Fibroblast of skin of left quadriceps (primary cell): ENCODE measurements around the gene IL12RB1.
"Not testable (repeated sequence)": the region's sequence is repeated elsewhere in the genome, so short reads cannot be mapped to it uniquely, and the experiment has no call there.

Experiments used
- DNase-seq, 2 experiments: peaks; one replicate each; pipeline ENCODE4 v3.0.0-alpha.2; 2013; ENCODE audit warnings: low read depth in 2 of 2

Gene IL12RB1

GRCh38 chr19:18089726-18090125 lies 3.0 kb upstream of the IL12RB1 start:
- no peak for DNase-seq

- DNase-seq: not testable (repeated sequence)
Observed at GRCh38 chr19:18089096-18089541, 2.4 kb upstream of the IL12RB1 start.

- DNase-seq: no peak
Observed at GRCh38 chr19:18085702-18086457, 854 bp downstream of the IL12RB1 start.

- DNase-seq: no peak
Observed at GRCh38 chr19:18083929-18084684, 2.6 kb downstream of the IL12RB1 start.

- no peak for DNase-seq
Observed at GRCh38 chr19:18074192-18074591, 12.5 kb downstream of the IL12RB1 start.

- no peak for DNase-seq
Observed at GRCh38 chr19:18073197-18073596, 13.5 kb downstream of the IL12RB1 start.

- no peak for DNase-seq
Observed at GRCh38 chr19:18072335-18072734, 14.4 kb downstream of the IL12RB1 start.

GRCh38 chr19:18070181-18070580 lies 16.6 kb downstream of the IL12RB1 start:
- DNase-seq: no peak

- no peak for DNase-seq
Observed at GRCh38 chr19:18069383-18069782, 17.4 kb downstream of the IL12RB1 start.

GRCh38 chr19:18068395-18068794 lies 18.3 kb downstream of the IL12RB1 start:
- no peak for DNase-seq

- no peak for DNase-seq
Observed at GRCh38 chr19:18065173-18065495, 21.6 kb downstream of the IL12RB1 start.

GRCh38 chr19:18063463-18063862 lies 23.3 kb downstream of the IL12RB1 start:
- no peak for DNase-seq

GRCh38 chr19:18062028-18062427 lies 24.7 kb downstream of the IL12RB1 start:
- DNase-seq: no peak

GRCh38 chr19:18060472-18060871 lies 26.3 kb downstream of the IL12RB1 start:
- DNase-seq: no peak

GRCh38 chr19:18059902-18060301 lies 26.8 kb downstream of the IL12RB1 start:
- no peak for DNase-seq

GRCh38 chr19:18059297-18059696 lies 27.4 kb downstream of the IL12RB1 start:
- DNase-seq: no peak

GRCh38 chr19:18058208-18059009 lies 28.3 kb downstream of the IL12RB1 start:
- DNase-seq: peak; percentile 53 to 59

- DNase-seq: no peak
Observed at GRCh38 chr19:18057557-18057956, 29.2 kb downstream of the IL12RB1 start.

- no peak for DNase-seq
Observed at GRCh38 chr19:18055967-18056366, 30.8 kb downstream of the IL12RB1 start.

- peak; percentile 36 to 40 for DNase-seq
Observed at GRCh38 chr19:18053576-18054219, 33.0 kb downstream of the IL12RB1 start.

GRCh38 chr19:18051887-18052286 lies 34.8 kb downstream of the IL12RB1 start:
- DNase-seq: no peak

- no peak for DNase-seq
Observed at GRCh38 chr19:18049385-18049784, 37.3 kb downstream of the IL12RB1 start.
